ENCODE measurements around the gene PRXL2A.
A peak's percentile ranks its signal among the peaks of the same experiment; 100 is the strongest.

The PRXL2A gene

DNA sequence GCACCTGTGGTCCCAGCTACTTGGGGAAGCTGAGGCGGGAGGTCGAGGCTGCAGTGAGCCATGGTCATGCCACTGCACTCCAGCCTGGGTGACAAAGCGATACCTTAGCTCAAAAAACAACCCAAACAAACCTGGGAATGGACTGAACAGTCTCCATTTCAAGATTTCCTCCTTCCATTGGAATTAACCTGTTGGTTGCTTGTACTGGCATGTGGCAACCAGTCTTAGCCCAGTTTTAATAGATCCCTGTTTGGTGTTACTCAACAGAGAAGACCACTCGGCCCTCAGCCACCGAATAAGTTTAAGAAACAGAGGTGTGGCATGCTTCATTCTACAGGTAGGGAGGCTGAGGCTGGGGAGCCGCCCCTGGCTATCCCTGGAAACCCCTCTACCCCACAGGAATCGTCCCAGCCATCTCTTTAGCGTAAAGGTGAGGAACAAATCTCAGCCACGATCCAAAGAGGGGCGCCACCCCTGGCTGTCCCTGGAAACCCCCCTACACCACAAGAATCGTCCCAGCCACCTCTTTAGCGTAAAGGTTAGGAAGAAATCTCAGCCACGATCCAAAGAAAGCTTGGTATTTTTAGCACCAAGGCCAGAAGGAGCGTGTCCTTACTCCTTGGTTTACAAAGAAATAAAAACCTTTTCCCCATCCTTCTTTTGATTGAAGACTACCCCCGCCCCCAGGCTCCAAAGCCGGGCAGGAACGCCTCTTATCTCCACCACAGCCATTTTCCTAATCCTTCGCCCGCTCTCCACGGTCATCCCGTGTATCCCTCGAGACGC lies 44.9 kb downstream of the PRXL2A start:
- TF ChIP-seq, protein P1, sequence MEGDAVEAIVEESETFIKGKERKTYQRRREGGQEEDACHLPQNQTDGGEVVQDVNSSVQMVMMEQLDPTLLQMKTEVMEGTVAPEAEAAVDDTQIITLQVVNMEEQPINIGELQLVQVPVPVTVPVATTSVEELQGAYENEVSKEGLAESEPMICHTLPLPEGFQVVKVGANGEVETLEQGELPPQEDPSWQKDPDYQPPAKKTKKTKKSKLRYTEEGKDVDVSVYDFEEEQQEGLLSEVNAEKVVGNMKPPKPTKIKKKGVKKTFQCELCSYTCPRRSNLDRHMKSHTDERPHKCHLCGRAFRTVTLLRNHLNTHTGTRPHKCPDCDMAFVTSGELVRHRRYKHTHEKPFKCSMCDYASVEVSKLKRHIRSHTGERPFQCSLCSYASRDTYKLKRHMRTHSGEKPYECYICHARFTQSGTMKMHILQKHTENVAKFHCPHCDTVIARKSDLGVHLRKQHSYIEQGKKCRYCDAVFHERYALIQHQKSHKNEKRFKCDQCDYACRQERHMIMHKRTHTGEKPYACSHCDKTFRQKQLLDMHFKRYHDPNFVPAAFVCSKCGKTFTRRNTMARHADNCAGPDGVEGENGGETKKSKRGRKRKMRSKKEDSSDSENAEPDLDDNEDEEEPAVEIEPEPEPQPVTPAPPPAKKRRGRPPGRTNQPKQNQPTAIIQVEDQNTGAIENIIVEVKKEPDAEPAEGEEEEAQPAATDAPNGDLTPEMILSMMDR (IDR thresholded peaks at IDR 0.05; ENCODE audit: control extremely low read depth, extremely low read depth, low read depth, missing control alignments): no peak
- DNase-seq (ENCODE audit: extremely low spot score): no peak
- ChIA-PET POLR2A (no interaction called here), CTCF (interaction anchor here (0.9 to 50.4 kb wide), 6 partner anchors 9 to 471 kb away, joined by 3 to 1060 read pairs (median 6); no protein-coding TSS in a partner anchor)

DNA sequence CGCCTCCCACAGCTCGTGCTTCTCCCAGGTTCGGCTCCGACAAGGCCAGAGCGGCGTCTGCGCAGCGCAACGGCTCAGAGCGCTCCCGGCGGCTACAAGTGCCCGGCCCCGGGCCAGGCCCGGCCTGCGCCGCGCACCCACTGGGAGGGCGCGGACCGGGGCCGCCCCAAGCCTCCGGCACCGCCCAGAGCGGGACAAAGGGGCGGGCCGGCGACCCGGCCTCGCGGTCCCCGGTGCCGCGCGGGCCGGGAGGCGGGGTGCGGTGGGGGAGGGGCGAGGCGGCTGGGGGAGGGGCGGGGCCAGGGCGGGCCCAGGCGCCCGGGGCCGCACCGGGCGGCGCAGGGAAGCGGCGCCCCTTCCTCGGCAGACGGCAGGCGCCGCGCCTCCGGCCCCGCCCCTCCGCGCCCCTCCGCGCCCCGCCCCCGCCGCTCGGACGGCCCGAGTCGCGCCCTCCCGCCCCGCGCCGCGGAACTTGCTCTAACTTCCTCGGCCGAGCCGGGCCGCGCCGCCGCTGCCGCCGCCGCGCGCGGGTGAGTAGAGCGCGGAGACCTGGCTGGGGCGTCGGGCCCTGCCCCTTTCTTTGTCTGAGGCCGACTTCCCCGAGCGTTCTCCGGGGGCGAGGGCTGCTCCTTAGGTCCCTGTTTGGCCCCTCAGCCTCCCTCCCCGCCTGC lies 45.6 kb downstream of the PRXL2A start, which contains the start of gene TSPAN14:
Gene TSPAN14, plus strand, starts transcription at position 469 of the 671 bp plus-strand sequence. CDS start 34,924 bp downstream, outside the sequence.
- ChIA-PET CTCF (interaction anchor here (1.0 to 50.4 kb wide), 4 partner anchors 9 to 471 kb away, joined by 3 to 1060 read pairs (median 16); no protein-coding TSS in a partner anchor), POLR2A (no interaction called here)
- DNase-seq (ENCODE audit: extremely low spot score): peak; percentile 89
- TF ChIP-seq, protein P1 (IDR thresholded peaks at IDR 0.05; ENCODE audit: control extremely low read depth, extremely low read depth, low read depth, missing control alignments): no peak

DNA sequence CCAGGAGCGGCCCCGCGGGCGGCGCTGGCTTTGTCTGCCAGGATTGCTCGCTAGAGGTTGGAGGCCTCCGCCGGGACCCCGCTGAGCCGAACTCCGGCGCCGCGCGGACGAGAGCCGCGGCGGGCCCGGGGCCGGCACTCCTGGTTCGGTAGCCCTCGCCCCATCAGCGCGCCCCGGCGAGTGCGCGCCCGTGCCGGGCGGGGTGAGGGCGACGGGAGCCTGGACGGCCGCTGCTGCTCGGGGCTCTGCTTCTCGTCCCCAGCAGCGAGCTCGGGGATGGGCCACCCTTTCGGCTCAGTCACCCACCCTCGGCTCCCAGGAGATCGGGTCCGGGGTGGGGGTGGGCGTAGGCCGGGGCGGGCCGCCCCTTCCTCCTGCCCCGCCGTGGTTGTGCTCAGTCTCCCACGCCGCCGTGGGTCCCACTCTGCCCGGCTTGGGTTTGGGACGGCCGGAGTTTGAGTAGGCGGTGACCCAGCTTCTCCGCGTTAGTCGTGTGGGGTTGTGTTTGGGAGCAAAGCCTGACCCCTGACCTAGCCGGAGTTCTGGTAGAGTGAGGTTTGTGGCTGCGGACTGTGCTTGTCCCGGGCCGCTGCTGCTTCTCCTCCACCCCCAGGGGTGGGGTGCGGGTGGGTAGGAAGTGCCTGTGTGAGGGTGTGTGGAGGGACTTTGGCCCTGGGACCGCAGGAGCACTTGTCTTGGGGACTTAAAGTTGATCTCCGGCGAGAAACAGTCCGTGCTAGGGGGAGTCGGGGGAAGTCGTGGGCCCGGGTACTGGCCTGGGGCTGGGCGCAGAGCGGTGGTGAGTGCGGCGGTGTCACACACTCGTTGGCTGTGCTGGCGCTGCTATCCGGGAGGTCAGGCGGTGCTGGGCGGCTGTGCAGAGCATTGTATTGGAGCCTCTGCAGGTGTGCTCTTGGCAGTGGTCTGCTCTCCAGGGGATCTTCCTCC lies 46.4 kb downstream of the PRXL2A start:
- TF ChIP-seq, protein P1 (IDR thresholded peaks at IDR 0.05; ENCODE audit: control extremely low read depth, extremely low read depth, low read depth, missing control alignments): no peak
- ChIA-PET CTCF (interaction anchor here (1.5 to 50.4 kb wide), 3 partner anchors 10 to 54 kb away, joined by 4 to 1060 read pairs (median 27); no protein-coding TSS in a partner anchor), POLR2A (no interaction called here)
- peak; percentile 35 for DNase-seq (ENCODE audit: extremely low spot score)

DNA sequence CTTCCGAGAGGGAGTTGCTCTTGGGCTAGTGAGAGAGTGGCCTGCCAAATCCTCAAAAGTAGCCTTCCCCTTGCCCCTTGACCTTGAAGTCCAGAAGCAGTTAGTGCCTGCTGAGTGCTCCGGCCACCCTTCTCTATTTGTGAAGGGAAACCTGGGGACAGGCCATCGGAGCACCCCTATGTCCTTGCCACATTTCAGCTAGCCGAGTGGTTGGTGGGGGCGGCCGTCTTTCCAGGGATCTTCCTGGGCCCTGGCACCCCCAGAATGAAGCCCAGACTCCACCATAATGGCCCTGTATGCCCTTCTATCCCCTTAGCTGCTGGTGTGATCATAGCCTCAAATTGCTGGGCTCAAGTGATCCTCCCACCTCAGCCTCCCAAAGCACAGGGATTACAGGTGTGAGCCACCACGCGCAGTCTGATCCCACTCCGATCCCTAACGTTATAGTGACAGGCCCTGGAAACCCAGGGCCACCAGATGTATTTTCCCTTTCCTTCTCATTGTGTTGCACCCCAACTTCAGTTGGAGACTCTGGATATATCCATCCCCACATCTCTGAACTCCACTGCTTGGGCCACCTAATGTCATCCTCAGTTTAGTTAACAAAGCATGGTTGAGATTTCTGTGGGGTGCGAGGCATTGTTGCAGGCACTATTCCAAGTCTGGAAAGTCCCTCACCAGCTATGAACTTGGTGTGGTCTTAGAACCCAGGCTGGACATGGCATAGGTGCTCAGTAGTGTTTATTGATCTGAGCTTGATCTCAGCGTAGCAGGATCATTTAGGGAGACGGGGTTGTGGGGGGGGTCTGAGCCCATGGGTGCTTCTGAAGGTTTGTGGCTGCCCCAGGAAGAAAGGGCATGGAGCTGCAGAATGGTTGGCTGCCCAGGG lies 47.4 kb downstream of the PRXL2A start:
- CTCF ChIA-PET: interaction anchor here (0.8 to 50.4 kb wide), 6 partner anchors 11 to 53 kb away, joined by 4 to 1060 read pairs (median 6); no protein-coding TSS in a partner anchor
- no peak for DNase-seq (ENCODE audit: extremely low spot score)
- POLR2A ChIA-PET: no interaction called here
- TF ChIP-seq, protein P1 (IDR thresholded peaks at IDR 0.05; ENCODE audit: control extremely low read depth, extremely low read depth, low read depth, missing control alignments): no peak

DNA sequence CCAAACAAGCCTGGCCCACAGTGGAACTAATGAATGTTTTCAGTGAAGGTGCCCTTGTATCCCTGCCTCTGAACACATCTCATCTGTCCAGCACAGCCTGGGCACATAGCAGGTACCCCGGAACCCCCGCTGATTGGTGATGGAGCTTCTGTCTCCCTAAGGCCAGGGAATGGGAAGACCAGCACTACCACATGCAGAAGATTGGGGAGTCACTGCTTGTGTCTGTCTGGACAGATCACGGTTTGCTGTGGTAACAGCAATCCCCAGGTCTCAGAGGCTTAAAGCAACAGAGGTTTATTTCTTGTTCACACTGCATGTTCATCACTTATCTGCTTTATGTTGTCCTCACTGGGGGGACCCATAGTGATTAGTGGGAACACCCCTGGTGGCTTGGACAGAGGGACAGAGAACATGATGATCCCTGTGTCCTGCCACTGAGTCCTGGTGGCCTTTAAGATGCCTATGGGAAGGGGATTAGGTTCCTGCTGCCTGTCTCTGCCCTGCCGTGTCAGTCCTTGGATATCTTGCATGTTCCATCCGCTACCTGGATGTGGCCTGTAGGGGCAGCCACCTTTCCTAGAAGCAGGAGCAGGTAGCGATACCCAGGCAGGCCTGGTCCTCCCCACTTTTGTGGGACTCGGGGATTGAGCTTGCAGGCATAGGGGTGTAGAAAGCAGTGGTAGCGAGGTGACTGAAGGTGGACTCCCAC lies 49.4 kb downstream of the PRXL2A start:
- POLR2A ChIA-PET: no interaction called here
- CTCF ChIA-PET: interaction anchor here (1.3 to 50.4 kb wide), 6 partner anchors 8 to 51 kb away, joined by 4 to 1060 read pairs (median 12); no protein-coding TSS in a partner anchor
- TF ChIP-seq, protein P1 (IDR thresholded peaks at IDR 0.05; ENCODE audit: control extremely low read depth, extremely low read depth, low read depth, missing control alignments): no peak
- DNase-seq (ENCODE audit: extremely low spot score): no peak

Data from GM10248 (cell line).